Chondrocyte (in vitro differentiated cells): ENCODE results near the gene FEZF1. TPM values are rescaled to one million over a fixed set of nuclear protein-coding genes. Genes with fewer than 3 reads are reported as not detected.

ENCODE experiments used
- DNase-seq: peaks from one replicate; pipeline ENCODE4 v3.0.0; 2021; ENCODE audit warnings: mixed read lengths, low spot score
- H3K27ac Mint-ChIP-seq: one replicate; pipeline ENCODE4 v1.8.0; 2021; ENCODE audit warnings: mild to moderate bottlenecking, moderate library complexity, mixed read lengths; ENCODE audit not compliant: unreplicated experiment
- H3K27me3 Mint-ChIP-seq: 2 replicates; pipeline ENCODE4 v1.8.0; 2021; ENCODE audit warnings: low read depth, mixed read lengths
- H3K36me3 Mint-ChIP-seq: 2 replicates; pipeline ENCODE4 v1.8.0; 2021; ENCODE audit warnings: low read depth, mixed read lengths
- H3K4me1 Mint-ChIP-seq: 2 replicates; pipeline ENCODE4 v1.8.0; 2021; ENCODE audit warnings: low read depth, mild to moderate bottlenecking, mixed read lengths
- H3K4me3 Mint-ChIP-seq: one replicate; pipeline ENCODE4 v1.8.0; 2021; ENCODE audit warnings: mild to moderate bottlenecking, moderate library complexity, mixed read lengths; ENCODE audit not compliant: unreplicated experiment
- H3K9me3 Mint-ChIP-seq: 2 replicates; pipeline ENCODE4 v1.8.0; 2021; ENCODE audit warnings: low read depth, mixed read lengths
- total RNA-seq: library from RNA; stranded (reverse); gene quantifications from 3 replicates; pipeline ENCODE4 v1.2.1, GENCODE V29; 2021
- TF ChIP-seq, protein P1 (sequence below): fragments of 200-600 bp; sonication (generic); IDR thresholded peaks from 2 replicates; pipeline ENCODE4 v1.5.0; 2021; ENCODE audit warnings: antibody characterized with exemption, mild to moderate bottlenecking, moderate library complexity

Gene FEZF1
- total RNA-seq, 1 donor from 2014 or later: not detected

- no peak for DNase-seq
- Mint-ChIP-seq H3K36me3 (no peaks in the 10 kb centered on the region), H3K4me1 (no peaks in the 10 kb centered on the region), H3K9me3 (no peaks in the 10 kb centered on the region), H3K4me3 (no peak overlapping the region), H3K27ac (no peak overlapping the region), H3K27me3 (peaks cover 22% of the 10 kb centered on the region)
- TF ChIP-seq, protein P1, sequence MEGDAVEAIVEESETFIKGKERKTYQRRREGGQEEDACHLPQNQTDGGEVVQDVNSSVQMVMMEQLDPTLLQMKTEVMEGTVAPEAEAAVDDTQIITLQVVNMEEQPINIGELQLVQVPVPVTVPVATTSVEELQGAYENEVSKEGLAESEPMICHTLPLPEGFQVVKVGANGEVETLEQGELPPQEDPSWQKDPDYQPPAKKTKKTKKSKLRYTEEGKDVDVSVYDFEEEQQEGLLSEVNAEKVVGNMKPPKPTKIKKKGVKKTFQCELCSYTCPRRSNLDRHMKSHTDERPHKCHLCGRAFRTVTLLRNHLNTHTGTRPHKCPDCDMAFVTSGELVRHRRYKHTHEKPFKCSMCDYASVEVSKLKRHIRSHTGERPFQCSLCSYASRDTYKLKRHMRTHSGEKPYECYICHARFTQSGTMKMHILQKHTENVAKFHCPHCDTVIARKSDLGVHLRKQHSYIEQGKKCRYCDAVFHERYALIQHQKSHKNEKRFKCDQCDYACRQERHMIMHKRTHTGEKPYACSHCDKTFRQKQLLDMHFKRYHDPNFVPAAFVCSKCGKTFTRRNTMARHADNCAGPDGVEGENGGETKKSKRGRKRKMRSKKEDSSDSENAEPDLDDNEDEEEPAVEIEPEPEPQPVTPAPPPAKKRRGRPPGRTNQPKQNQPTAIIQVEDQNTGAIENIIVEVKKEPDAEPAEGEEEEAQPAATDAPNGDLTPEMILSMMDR: no peak
Observed at GRCh38 chr7:122261442-122261841, 43.1 kb downstream of the FEZF1 start.

DNA sequence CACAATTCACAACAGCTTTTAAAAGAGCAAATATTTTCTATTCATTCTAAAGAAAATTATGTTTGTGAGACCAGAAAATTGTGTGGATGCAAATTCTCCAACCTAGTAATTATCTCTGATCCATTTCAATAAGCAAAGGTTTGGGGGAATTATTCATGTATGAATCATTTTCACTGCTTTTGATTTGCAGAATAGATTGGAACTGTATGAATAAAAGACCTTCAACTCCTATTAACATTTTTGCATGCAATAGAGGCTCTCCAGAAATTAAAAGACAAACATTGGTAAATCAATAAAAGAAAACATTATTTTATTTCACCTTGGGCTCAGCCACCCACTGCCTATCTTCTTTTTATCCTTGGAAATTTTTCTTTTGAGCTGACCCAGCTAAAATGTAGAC is 43.5 kb downstream of the FEZF1 start:
- Mint-ChIP-seq H3K36me3 (no peaks in the 10 kb centered on the region), H3K27me3 (peaks cover 23% of the 10 kb centered on the region), H3K4me3 (no peak overlapping the region), H3K9me3 (no peaks in the 10 kb centered on the region), H3K4me1 (no peaks in the 10 kb centered on the region), H3K27ac (no peak overlapping the region)
- TF ChIP-seq, protein P1: no peak
- DNase-seq: no peak

- H3K9me3 Mint-ChIP-seq: no peaks in the 10 kb centered on the region
- H3K4me3 Mint-ChIP-seq: no peak overlapping the region
- H3K4me1 Mint-ChIP-seq: no peaks in the 10 kb centered on the region
- H3K27ac Mint-ChIP-seq: no peak overlapping the region
- H3K36me3 Mint-ChIP-seq: no peaks in the 10 kb centered on the region
- H3K27me3 Mint-ChIP-seq: peaks cover 29% of the 10 kb centered on the region
- DNase-seq: no peak
- TF ChIP-seq, protein P1: no peak
Observed at GRCh38 chr7:122260336-122260735, 44.2 kb downstream of the FEZF1 start.

DNA sequence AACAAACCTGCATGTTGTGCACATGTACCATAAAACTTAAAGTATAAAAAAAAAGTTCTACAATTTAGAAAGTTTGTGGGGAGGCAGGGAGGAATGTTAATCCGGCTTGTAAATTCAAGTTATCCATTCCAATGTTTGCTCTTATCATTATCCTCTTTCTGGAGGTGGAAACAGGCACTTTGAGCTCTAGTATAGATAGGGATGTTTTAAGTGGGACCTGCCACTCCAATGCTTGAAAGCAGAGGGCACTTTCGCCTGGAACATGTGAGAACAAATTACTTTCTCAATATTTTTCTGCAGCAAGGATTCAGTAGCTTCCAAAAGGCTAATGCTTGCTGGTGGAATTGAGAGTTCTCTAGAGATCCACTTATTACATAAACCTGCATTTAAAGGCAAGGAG is 45.6 kb downstream of the FEZF1 start:
- H3K36me3 Mint-ChIP-seq: no peaks in the 10 kb centered on the region
- peaks cover 32% of the 10 kb centered on the region for H3K27me3 Mint-ChIP-seq
- no peak overlapping the region for H3K27ac Mint-ChIP-seq
- no peak overlapping the region for H3K4me3 Mint-ChIP-seq
- DNase-seq: no peak
- H3K4me1 Mint-ChIP-seq: no peaks in the 10 kb centered on the region
- TF ChIP-seq, protein P1: no peak
- no peaks in the 10 kb centered on the region for H3K9me3 Mint-ChIP-seq

DNA sequence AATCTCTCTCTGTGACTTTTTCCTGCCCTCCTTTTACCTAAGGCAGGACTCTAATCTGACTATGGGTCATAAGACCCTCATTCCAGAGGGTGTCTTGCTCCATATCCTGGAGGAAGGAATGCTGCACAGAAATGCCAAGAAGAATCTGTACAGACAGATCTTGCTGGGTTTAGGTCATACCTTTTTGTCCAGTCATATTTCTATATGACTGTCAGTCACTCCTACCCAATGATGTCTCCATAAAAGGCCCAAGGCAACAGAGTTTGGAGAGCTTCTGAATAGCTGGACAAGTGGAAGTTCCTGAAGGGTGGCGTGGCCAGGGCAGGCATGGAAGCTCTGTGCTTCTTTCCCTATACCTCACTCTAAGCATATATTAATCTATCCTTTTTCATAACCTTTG is 47.5 kb downstream of the FEZF1 start:
- H3K36me3 Mint-ChIP-seq: no peaks in the 10 kb centered on the region
- DNase-seq: no peak
- peaks cover 33% of the 10 kb centered on the region for H3K27me3 Mint-ChIP-seq
- no peak overlapping the region for H3K4me3 Mint-ChIP-seq
- H3K4me1 Mint-ChIP-seq: no peaks in the 10 kb centered on the region
- H3K9me3 Mint-ChIP-seq: no peaks in the 10 kb centered on the region
- H3K27ac Mint-ChIP-seq: no peak overlapping the region
- TF ChIP-seq, protein P1: no peak
